Immature natural killer cell (primary cell): ENCODE measurements around the gene CPEB2. TPM values are rescaled to one million over a fixed set of nuclear protein-coding genes. Genes with fewer than 3 reads are reported as not detected.
A peak's percentile ranks its signal among the peaks of the same experiment; 100 is the strongest.
"Not testable (repeated sequence)": the region's sequence is repeated elsewhere in the genome, so short reads cannot be mapped to it uniquely, and the experiment has no call there.

Experiments used
- DNase-seq, 3 donors: peaks; one replicate each; pipeline ENCODE4 v3.0.0; 2022; ENCODE audit warnings: mixed read lengths in 1 of 3
- H3K27ac Mint-ChIP-seq, 6 donors: one replicate each; pipeline ENCODE4 v1.8.0; 2020; ENCODE audit warnings: mixed read lengths in 6 of 6, mild to moderate bottlenecking in 5 of 6, inconsistent platforms in 4 of 6, moderate library complexity in 3 of 6
- H3K27me3 Mint-ChIP-seq, 3 donors: one replicate each; pipeline ENCODE4 v1.8.0; 2020 to 2021; ENCODE audit warnings: low read depth in 3 of 3, mild to moderate bottlenecking in 3 of 3, mixed read lengths in 3 of 3, moderate library complexity in 3 of 3, inconsistent platforms in 1 of 3
- H3K36me3 Mint-ChIP-seq, 3 donors: one replicate each; pipeline ENCODE4 v1.8.0; 2020; ENCODE audit warnings: mixed read lengths in 3 of 3, inconsistent platforms in 2 of 3, mild to moderate bottlenecking in 2 of 3
- H3K4me1 Mint-ChIP-seq, 2 donors: one replicate each; pipeline ENCODE4 v1.8.0; 2020; ENCODE audit warnings: inconsistent platforms in 2 of 2, mild to moderate bottlenecking in 2 of 2, mixed read lengths in 2 of 2, moderate library complexity in 1 of 2
- H3K4me3 Mint-ChIP-seq, 5 donors: one replicate each; pipeline ENCODE4 v1.8.0; 2020; ENCODE audit warnings: mild to moderate bottlenecking in 5 of 5, mixed read lengths in 5 of 5, inconsistent platforms in 3 of 5, moderate library complexity in 3 of 5
- H3K9me3 Mint-ChIP-seq, 6 donors: one replicate each; pipeline ENCODE4 v1.8.0; 2020; ENCODE audit warnings: mild to moderate bottlenecking in 6 of 6, mixed read lengths in 6 of 6, inconsistent platforms in 4 of 6, moderate library complexity in 3 of 6
- polyA plus RNA-seq, 3 donors: library from polyadenylated mRNA; unstranded; fragments of 300-500 nt; fragmentation: Illumina TruSeq; gene quantifications; one replicate each; pipeline ENCODE4 v1.2.3, GENCODE V29; 2021

The CPEB2 gene
- polyA plus RNA-seq, 3 donors from 2014 or later, result 0.74 to 1.8 (median 1.4) TPM

- Mint-ChIP-seq H3K27me3 (no peaks in the 10 kb centered on the region), H3K4me1 (peaks cover 2 to 8% of the 10 kb centered on the region in 2 donors), H3K36me3 (peaks cover 0 to 13% (median 7%) of the 10 kb centered on the region in 3 donors), H3K27ac (no peak overlapping the region), H3K4me3 (no peak overlapping the region), H3K9me3 (no peaks in the 10 kb centered on the region)
- no peak for DNase-seq
Measured at GRCh38 chr4:15042529-15043167, 40.4 kb downstream of the CPEB2 start.

DNA sequence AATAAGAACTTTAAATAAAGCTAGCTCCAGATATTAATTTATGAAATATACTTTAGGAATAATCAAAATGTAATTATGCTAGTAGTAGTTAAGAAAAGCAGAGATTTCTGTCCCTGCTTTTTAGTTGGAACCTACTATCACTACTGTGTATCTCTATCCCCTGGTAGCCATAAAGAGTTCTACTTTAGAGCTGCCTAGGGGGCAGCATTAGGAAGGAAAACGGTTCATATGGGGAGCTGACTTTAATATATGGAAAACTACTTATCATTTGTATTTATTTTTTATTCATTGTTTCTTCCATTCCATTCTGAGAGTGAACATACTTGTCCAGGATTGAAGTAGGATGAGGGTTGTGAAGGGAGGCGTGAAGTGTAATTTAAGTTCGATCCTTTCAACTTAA, 40.9 kb downstream of the CPEB2 start:
- Mint-ChIP-seq H3K4me1 (peaks cover 2 to 10% of the 10 kb centered on the region in 2 donors), H3K27ac (no peak overlapping the region), H3K27me3 (no peaks in the 10 kb centered on the region), H3K9me3 (no peaks in the 10 kb centered on the region), H3K36me3 (peaks cover 0 to 13% (median 7%) of the 10 kb centered on the region in 3 donors), H3K4me3 (no peak overlapping the region)
- no peak for DNase-seq

DNA sequence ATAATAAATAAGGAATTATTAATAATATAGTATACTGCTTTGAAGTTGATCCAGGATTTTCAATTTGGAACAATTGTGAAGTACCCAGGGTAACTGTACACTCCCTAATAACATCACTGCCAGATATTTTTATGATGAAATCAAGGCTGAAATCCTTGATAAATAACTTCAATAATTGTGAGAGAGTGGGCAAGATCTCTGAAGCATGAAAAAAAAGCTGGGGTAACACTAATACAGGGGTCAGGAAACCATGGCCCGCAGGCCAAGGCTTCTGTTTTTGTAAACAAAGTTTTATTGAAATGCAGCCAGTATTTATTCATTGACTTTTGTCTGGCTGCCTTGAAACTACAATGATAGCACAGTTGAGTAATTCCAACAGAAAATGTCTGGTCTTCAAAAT, 41.6 kb downstream of the CPEB2 start:
- DNase-seq, result no peak
- H3K9me3 Mint-ChIP-seq, result no peaks in the 10 kb centered on the region
- H3K27ac Mint-ChIP-seq, result no peak overlapping the region
- H3K36me3 Mint-ChIP-seq, result peaks cover 0 to 15% (median 5%) of the 10 kb centered on the region in 3 donors
- peaks cover under 1 to 14% of the 10 kb centered on the region in 2 donors for H3K4me1 Mint-ChIP-seq
- H3K4me3 Mint-ChIP-seq, result no peak overlapping the region
- no peaks in the 10 kb centered on the region for H3K27me3 Mint-ChIP-seq

DNA sequence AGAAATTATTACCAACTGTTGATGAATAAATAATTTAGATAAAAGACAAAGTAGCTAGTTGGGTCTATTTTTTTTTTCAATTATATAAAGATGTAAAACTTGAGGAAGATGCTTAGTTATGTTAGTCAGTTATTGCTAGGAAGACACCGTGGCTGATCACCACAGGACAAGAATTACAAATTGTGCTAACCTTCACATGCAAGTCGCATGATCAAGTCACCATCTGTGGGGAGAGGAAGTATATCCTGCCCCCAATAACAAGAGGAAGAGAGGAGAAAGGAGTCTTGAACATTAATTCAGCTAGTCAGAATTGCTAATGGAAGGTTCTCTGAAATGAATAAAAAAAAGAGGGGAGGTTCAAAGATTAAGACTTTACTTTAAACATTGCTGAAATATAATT, 52.3 kb downstream of the CPEB2 start:
- Mint-ChIP-seq H3K27me3 (no peaks in the 10 kb centered on the region), H3K4me1 (peaks cover 11 to 20% of the 10 kb centered on the region in 2 donors)

DNA sequence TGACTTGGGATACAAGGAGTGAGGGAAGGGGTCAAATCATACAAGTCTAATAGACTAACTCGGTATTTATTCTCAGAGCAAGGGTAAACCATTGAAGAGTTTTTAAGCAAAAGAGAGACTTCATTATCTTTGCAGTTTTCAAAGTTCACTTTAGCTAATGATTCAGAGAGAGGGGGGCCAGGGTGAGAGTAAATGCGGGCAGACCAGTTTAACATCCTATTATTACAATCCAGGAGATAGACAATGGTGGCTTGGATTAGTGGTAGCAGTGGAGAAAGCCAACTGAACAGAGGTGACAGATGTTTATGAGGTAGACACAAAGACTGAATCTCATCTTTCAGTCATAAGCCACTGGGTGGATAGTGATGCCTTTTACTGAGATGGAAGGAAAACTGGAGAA, 57.9 kb downstream of the CPEB2 start:
- DNase-seq, result no peak
- Mint-ChIP-seq H3K9me3 (no peaks in the 10 kb centered on the region), H3K36me3 (peaks cover 5 to 26% (median 8%) of the 10 kb centered on the region in 3 donors), H3K4me1 (peaks cover 5 to 10% of the 10 kb centered on the region in 2 donors), H3K27me3 (no peaks in the 10 kb centered on the region), H3K4me3 (no peak overlapping the region), H3K27ac (no peak overlapping the region)

More for the DNA sequence above, 52.3 kb downstream of the CPEB2 start:
- peak overlapping the region in 1 of 6 donors; percentile 5 for H3K27ac Mint-ChIP-seq
- no peak for DNase-seq
- no peaks in the 10 kb centered on the region for H3K9me3 Mint-ChIP-seq
- peaks cover 5 to 29% (median 18%) of the 10 kb centered on the region in 3 donors for H3K36me3 Mint-ChIP-seq
- H3K4me3 Mint-ChIP-seq, result no peak overlapping the region

DNA sequence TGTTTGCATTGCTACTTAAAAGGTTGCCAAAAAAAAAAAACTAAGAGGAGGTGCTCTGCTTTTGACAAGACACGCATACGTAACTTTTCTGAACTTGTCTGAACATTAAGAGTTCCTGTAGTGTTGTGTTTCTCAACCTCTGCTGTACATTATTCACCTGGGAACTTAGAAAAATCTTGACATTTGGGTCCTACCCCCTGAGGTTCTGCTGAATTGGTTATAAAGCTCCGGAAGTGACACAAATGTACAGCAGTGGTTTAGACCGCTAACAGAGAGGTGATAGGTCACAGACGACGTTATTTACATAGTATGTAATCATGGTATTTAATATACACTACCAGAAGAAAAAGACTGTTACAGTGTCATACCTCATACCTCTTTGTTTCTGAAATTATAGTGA, 61.1 kb downstream of the CPEB2 start:
- Mint-ChIP-seq H3K27me3 (no peaks in the 10 kb centered on the region), H3K27ac (no peak overlapping the region), H3K4me1 (peaks cover 0 to 8% of the 10 kb centered on the region in 2 donors), H3K9me3 (no peaks in the 10 kb centered on the region), H3K4me3 (no peak overlapping the region), H3K36me3 (peaks cover 8 to 20% (median 8%) of the 10 kb centered on the region in 3 donors)
- no peak for DNase-seq

DNA sequence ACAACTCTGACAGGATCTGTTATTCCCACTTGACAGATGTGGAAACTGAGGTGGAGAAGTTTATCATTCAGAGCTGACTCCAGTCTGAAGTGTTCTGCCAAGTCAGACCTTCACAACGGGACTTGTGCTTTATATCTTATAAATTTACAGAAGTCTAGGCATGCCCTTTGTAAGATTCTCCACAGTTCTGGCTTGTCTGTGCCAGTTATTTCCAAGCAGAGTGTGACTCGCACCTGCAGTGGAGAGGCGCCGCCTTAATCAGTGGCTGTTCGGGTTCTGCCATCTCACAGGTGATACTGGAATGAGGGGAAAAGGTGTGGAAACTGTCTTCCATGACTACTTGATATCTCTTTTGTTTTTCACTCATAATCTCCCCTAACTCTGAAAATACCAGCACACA, 63.2 kb downstream of the CPEB2 start:
- Mint-ChIP-seq H3K27ac (no peak overlapping the region), H3K4me1 (peaks cover 0 to 8% of the 10 kb centered on the region in 2 donors), H3K27me3 (peaks cover 0 to 2% (median 0%) of the 10 kb centered on the region in 3 donors), H3K36me3 (peaks cover 8 to 17% (median 8%) of the 10 kb centered on the region in 3 donors), H3K9me3 (no peaks in the 10 kb centered on the region), H3K4me3 (no peak overlapping the region)
- no peak for DNase-seq

DNA sequence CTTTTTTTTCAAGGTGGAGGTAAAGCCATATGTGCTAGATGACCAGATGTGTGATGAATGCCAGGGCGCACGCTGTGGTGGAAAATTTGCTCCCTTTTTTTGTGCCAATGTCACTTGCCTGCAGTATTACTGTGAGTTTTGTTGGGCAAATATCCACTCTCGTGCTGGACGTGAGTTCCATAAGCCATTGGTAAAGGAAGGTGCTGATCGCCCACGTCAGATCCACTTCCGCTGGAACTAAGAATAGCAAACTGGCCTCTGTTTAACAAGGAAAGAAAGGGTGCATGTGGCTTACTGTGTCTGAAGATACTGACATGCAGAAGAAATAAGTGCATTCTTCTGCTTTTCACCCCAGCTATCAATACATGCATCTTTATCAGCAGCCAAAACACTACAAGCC, 63.9 kb downstream of the CPEB2 start:
- Mint-ChIP-seq H3K4me3 (no peak overlapping the region), H3K9me3 (no peaks in the 10 kb centered on the region), H3K36me3 (peaks cover 8 to 17% (median 8%) of the 10 kb centered on the region in 3 donors), H3K27me3 (peaks cover 0 to 2% (median 0%) of the 10 kb centered on the region in 3 donors), H3K4me1 (peaks cover 0 to 8% of the 10 kb centered on the region in 2 donors), H3K27ac (peak overlapping the region in 2 of 6 donors; percentile 6 to 23)
- DNase-seq, result no peak

GRCh38 chr4:15068298-15068697, 66.0 kb downstream of the CPEB2 start:
- peaks cover 0 to 2% (median 0%) of the 10 kb centered on the region in 6 donors for H3K9me3 Mint-ChIP-seq
- H3K4me3 Mint-ChIP-seq, result no peak overlapping the region
- H3K4me1 Mint-ChIP-seq, result peaks cover 0 to 8% of the 10 kb centered on the region in 2 donors
- peaks cover 18 to 23% (median 18%) of the 10 kb centered on the region in 3 donors for H3K36me3 Mint-ChIP-seq
- peak overlapping the region in 1 of 6 donors; percentile 76 for H3K27ac Mint-ChIP-seq
- H3K27me3 Mint-ChIP-seq, result peaks cover 0 to 5% (median 0%) of the 10 kb centered on the region in 3 donors
- no peak for DNase-seq

GRCh38 chr4:15075875-15076274, 73.6 kb downstream of the CPEB2 start:
- Mint-ChIP-seq H3K4me3 (no peak overlapping the region), H3K9me3 (peaks cover 5 to 23% (median 12%) of the 10 kb centered on the region in 6 donors), H3K27ac (no peak overlapping the region), H3K4me1 (no peaks in the 10 kb centered on the region), H3K36me3 (peaks cover 15 to 23% (median 19%) of the 10 kb centered on the region in 3 donors), H3K27me3 (peaks cover 0 to 5% (median 4%) of the 10 kb centered on the region in 3 donors)
- DNase-seq, result no peak

GRCh38 chr4:15077969-15078368, 75.7 kb downstream of the CPEB2 start:
- H3K4me3 Mint-ChIP-seq, result no peak overlapping the region

GRCh38 chr4:15078682-15079642, 76.7 kb downstream of the CPEB2 start:
- Mint-ChIP-seq H3K4me1 (no peaks in the 10 kb centered on the region), H3K27ac (no peak overlapping the region), H3K27me3 (peaks cover 2 to 7% (median 3%) of the 10 kb centered on the region in 3 donors), H3K4me3 (no peak overlapping the region), H3K9me3 (peaks cover 5 to 23% (median 11%) of the 10 kb centered on the region in 6 donors), H3K36me3 (peaks cover 0 to 10% (median 8%) of the 10 kb centered on the region in 3 donors)
- no peak for DNase-seq

More at GRCh38 chr4:15077969-15078368, 75.7 kb downstream of the CPEB2 start:
- Mint-ChIP-seq H3K36me3 (peaks cover 9 to 14% (median 13%) of the 10 kb centered on the region in 3 donors), H3K9me3 (peaks cover 5 to 23% (median 11%) of the 10 kb centered on the region in 6 donors), H3K27me3 (peaks cover 2 to 7% (median 3%) of the 10 kb centered on the region in 3 donors), H3K4me1 (no peaks in the 10 kb centered on the region), H3K27ac (no peak overlapping the region)
- no peak for DNase-seq

GRCh38 chr4:15084780-15085179, 82.5 kb downstream of the CPEB2 start:
- H3K9me3 Mint-ChIP-seq, result peaks cover 0 to 2% (median 0%) of the 10 kb centered on the region in 6 donors
- H3K36me3 Mint-ChIP-seq, result no peaks in the 10 kb centered on the region
- H3K4me1 Mint-ChIP-seq, result no peaks in the 10 kb centered on the region
- H3K27me3 Mint-ChIP-seq, result peaks cover 0 to 7% (median 3%) of the 10 kb centered on the region in 3 donors
- no peak for DNase-seq
- no peak overlapping the region for H3K27ac Mint-ChIP-seq
- no peak overlapping the region for H3K4me3 Mint-ChIP-seq

DNA sequence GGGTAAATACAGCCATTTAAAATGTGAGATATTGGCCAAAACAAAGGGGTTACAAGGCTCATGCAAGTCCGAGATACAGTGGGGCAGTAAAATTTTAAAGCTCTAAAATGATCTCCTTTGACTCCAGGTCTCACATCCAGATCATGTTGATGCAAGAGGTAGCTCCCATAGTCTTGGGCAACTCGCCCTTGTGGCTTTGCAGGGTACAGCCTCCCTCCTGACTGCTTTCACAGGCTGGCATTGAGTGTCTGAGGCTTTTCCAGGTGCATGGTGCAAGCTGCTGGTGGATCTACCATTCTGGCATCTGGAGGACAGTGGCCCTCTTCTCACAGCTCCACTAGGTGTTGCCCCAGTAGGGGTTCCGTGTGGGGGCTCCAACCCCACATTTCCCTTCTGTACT, 83.5 kb downstream of the CPEB2 start:
- H3K27me3 Mint-ChIP-seq, H3K27ac Mint-ChIP-seq, H3K36me3 Mint-ChIP-seq, H3K4me1 Mint-ChIP-seq, H3K9me3 Mint-ChIP-seq, H3K4me3 Mint-ChIP-seq, DNase-seq: not testable (repeated sequence)
